Measurements from ENCODE around the gene GDE1. TPM values are rescaled to one million over a fixed set of nuclear protein-coding genes. Genes with fewer than 3 reads are reported as not detected.

GDE1 gene
- total RNA-seq, 1 experiment from 2014 or later: 65.7 TPM

GRCh38 chr16:19520861-19521331, 1.0 kb downstream of the GDE1 start (continued):
- TF ChIP-seq, protein P1, sequence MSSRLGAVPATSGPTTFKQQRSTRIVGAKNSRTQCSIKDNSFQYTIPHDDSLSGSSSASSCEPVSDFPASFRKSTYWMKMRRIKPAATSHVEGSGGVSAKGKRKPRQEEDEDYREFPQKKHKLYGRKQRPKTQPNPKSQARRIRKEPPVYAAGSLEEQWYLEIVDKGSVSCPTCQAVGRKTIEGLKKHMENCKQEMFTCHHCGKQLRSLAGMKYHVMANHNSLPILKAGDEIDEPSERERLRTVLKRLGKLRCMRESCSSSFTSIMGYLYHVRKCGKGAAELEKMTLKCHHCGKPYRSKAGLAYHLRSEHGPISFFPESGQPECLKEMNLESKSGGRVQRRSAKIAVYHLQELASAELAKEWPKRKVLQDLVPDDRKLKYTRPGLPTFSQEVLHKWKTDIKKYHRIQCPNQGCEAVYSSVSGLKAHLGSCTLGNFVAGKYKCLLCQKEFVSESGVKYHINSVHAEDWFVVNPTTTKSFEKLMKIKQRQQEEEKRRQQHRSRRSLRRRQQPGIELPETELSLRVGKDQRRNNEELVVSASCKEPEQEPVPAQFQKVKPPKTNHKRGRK (CRISPR knock-in tag; IDR thresholded peaks at IDR 0.05; ENCODE audit: borderline replicate concordance): no peak

DNA sequence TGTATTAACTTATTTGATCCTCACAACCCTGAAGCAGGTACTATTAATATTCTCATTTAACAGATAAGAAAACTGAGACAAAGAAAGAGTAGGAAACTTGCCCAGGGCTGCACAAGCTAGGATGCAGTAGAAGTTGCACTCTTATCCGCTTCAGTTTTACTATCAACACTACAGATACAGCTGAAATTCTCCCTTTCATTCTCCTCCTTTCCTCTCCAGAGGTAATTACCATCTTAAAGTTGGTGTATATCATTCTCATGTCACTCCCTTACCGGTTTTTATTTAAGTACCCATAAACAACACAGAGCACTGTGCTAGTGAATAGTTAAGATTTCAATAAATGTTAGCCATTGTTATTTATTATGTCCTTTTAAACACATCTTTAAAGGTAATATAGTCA, 3.5 kb downstream of the GDE1 start:
- CTCF ChIA-PET: no interaction called here
- Mint-ChIP-seq H3K4me3 (no peak overlapping the region), H3K4me1 (peaks cover 32% of the 10 kb centered on the region), H3K9me3 (no peaks in the 10 kb centered on the region), H3K27me3 (ENCODE audit: low read depth) (no peaks in the 10 kb centered on the region), H3K27ac (no peak overlapping the region), H3K36me3 (peaks cover 36% of the 10 kb centered on the region)
- POLR2A ChIA-PET: no interaction called here
- TF ChIP-seq GRHL2 (CRISPR knock-in tag; IDR thresholded peaks at IDR 0.05; ENCODE audit: insufficient replicate concordance, severe bottlenecking) (no peak), CDX4 (CRISPR knock-in tag; IDR thresholded peaks at IDR 0.05; ENCODE audit: borderline replicate concordance) (no peak), PRRX2 (CRISPR knock-in tag; IDR thresholded peaks at IDR 0.05) (no peak), ZNF219 (CRISPR knock-in tag; IDR thresholded peaks at IDR 0.05; ENCODE audit: borderline replicate concordance) (no peak), HMGA2 (CRISPR knock-in tag; IDR thresholded peaks at IDR 0.05) (no peak), ZNF232 (CRISPR knock-in tag; IDR thresholded peaks at IDR 0.05) (no peak), SMAD4 (CRISPR knock-in tag; IDR thresholded peaks at IDR 0.05) (no peak), CBFB (CRISPR knock-in tag; IDR thresholded peaks at IDR 0.05; ENCODE audit: low read depth) (no peak), FOXP1 (CRISPR knock-in tag; IDR thresholded peaks at IDR 0.05; ENCODE audit: borderline replicate concordance) (no peak)
- TF ChIP-seq, protein P2, sequence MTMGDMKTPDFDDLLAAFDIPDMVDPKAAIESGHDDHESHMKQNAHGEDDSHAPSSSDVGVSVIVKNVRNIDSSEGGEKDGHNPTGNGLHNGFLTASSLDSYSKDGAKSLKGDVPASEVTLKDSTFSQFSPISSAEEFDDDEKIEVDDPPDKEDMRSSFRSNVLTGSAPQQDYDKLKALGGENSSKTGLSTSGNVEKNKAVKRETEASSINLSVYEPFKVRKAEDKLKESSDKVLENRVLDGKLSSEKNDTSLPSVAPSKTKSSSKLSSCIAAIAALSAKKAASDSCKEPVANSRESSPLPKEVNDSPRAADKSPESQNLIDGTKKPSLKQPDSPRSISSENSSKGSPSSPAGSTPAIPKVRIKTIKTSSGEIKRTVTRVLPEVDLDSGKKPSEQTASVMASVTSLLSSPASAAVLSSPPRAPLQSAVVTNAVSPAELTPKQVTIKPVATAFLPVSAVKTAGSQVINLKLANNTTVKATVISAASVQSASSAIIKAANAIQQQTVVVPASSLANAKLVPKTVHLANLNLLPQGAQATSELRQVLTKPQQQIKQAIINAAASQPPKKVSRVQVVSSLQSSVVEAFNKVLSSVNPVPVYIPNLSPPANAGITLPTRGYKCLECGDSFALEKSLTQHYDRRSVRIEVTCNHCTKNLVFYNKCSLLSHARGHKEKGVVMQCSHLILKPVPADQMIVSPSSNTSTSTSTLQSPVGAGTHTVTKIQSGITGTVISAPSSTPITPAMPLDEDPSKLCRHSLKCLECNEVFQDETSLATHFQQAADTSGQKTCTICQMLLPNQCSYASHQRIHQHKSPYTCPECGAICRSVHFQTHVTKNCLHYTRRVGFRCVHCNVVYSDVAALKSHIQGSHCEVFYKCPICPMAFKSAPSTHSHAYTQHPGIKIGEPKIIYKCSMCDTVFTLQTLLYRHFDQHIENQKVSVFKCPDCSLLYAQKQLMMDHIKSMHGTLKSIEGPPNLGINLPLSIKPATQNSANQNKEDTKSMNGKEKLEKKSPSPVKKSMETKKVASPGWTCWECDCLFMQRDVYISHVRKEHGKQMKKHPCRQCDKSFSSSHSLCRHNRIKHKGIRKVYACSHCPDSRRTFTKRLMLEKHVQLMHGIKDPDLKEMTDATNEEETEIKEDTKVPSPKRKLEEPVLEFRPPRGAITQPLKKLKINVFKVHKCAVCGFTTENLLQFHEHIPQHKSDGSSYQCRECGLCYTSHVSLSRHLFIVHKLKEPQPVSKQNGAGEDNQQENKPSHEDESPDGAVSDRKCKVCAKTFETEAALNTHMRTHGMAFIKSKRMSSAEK (CRISPR knock-in tag; IDR thresholded peaks at IDR 0.05; ENCODE audit: borderline replicate concordance): no peak
- TF ChIP-seq, protein P3, sequence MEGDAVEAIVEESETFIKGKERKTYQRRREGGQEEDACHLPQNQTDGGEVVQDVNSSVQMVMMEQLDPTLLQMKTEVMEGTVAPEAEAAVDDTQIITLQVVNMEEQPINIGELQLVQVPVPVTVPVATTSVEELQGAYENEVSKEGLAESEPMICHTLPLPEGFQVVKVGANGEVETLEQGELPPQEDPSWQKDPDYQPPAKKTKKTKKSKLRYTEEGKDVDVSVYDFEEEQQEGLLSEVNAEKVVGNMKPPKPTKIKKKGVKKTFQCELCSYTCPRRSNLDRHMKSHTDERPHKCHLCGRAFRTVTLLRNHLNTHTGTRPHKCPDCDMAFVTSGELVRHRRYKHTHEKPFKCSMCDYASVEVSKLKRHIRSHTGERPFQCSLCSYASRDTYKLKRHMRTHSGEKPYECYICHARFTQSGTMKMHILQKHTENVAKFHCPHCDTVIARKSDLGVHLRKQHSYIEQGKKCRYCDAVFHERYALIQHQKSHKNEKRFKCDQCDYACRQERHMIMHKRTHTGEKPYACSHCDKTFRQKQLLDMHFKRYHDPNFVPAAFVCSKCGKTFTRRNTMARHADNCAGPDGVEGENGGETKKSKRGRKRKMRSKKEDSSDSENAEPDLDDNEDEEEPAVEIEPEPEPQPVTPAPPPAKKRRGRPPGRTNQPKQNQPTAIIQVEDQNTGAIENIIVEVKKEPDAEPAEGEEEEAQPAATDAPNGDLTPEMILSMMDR (IDR thresholded peaks at IDR 0.05): no peak
- TF ChIP-seq, protein P4, sequence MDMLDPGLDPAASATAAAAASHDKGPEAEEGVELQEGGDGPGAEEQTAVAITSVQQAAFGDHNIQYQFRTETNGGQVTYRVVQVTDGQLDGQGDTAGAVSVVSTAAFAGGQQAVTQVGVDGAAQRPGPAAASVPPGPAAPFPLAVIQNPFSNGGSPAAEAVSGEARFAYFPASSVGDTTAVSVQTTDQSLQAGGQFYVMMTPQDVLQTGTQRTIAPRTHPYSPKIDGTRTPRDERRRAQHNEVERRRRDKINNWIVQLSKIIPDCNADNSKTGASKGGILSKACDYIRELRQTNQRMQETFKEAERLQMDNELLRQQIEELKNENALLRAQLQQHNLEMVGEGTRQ (CRISPR knock-in tag; IDR thresholded peaks at IDR 0.05): no peak
- TF ChIP-seq, protein P5, sequence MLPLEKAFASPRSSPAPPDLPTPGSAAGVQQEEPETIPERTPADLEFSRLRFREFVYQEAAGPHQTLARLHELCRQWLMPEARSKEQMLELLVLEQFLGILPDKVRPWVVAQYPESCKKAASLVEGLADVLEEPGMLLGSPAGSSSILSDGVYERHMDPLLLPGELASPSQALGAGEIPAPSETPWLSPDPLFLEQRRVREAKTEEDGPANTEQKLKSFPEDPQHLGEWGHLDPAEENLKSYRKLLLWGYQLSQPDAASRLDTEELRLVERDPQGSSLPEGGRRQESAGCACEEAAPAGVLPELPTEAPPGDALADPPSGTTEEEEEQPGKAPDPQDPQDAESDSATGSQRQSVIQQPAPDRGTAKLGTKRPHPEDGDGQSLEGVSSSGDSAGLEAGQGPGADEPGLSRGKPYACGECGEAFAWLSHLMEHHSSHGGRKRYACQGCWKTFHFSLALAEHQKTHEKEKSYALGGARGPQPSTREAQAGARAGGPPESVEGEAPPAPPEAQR (CRISPR knock-in tag; IDR thresholded peaks at IDR 0.05): no peak
- no peak for DNase-seq (ENCODE audit: low spot score)
- ATAC-seq: no peak
